HepG2 (cell line): ENCODE measurements around the gene ZNF302. TPM values are rescaled to one million over a fixed set of nuclear protein-coding genes. Genes with fewer than 3 reads are reported as not detected.

ENCODE experiments used
- ARNTL ChIP-seq: sonication (generic); formaldehyde crosslinking; IDR thresholded peaks from 2 replicates; pipeline ENCODE4 v1.4.0; 2020; ENCODE audit warnings: mild to moderate bottlenecking, missing genetic modification reagents
- BCL6 ChIP-seq: IDR thresholded peaks from 2 replicates; pipeline ENCODE4 v1.6.1; 2016; ENCODE audit warnings: missing genetic modification reagents, missing compliant biosample characterization
- CREM ChIP-seq, 2 experiments: sonication (generic) in 1 of 2; formaldehyde crosslinking in 1 of 2; IDR thresholded peaks; 2 replicates each; pipeline versions ENCODE4 v1.4.0 to v1.6.1; 2016 to 2020; ENCODE audit warnings: antibody characterized with exemption in 1 of 2, mild to moderate bottlenecking in 1 of 2, missing genetic modification reagents in 1 of 2
- ETV5 ChIP-seq: IDR thresholded peaks from 2 replicates; pipeline ENCODE4 v1.6.1; 2018; ENCODE audit warnings: missing biosample characterization, missing genetic modification reagents, inconsistent platforms, borderline replicate concordance
- FOXA3 ChIP-seq: IDR thresholded peaks from 2 replicates; pipeline ENCODE4 v1.6.1; 2016; ENCODE audit warnings: missing genetic modification reagents, missing compliant biosample characterization
- FOXO1 ChIP-seq: sonication (generic); formaldehyde crosslinking; IDR thresholded peaks from 2 replicates; pipeline ENCODE4 v1.4.0; 2020; ENCODE audit warnings: missing genetic modification reagents
- IRF2 ChIP-seq: IDR thresholded peaks from 2 replicates; pipeline ENCODE4 v1.6.1; 2018; ENCODE audit warnings: missing genetic modification reagents, missing compliant biosample characterization
- KAT2B ChIP-seq: fragments of 150-350 bp; IDR thresholded peaks from 2 replicates; pipeline ENCODE4 v1.6.1; 2014; ENCODE audit warnings: low read depth, low read length, borderline replicate concordance
- LCORL ChIP-seq, 2 experiments: fragments of 450-650 bp in 1 of 2; sonication (generic) in 1 of 2; formaldehyde crosslinking in 1 of 2; IDR thresholded peaks; 2 replicates each; pipeline versions ENCODE4 v1.5.0 to v1.6.1; 2017 to 2020; ENCODE audit warnings: antibody characterized with exemption in 1 of 2, missing genetic modification reagents in 1 of 2
- MBD4 ChIP-seq: IDR thresholded peaks from 2 replicates; pipeline ENCODE4 v1.6.1; 2012; ENCODE audit warnings: low read length, inconsistent platforms, borderline replicate concordance
- MBNL3 ChIP-seq: fragments of 250-450 bp; sonication (Bioruptor Pico); conservative IDR thresholded peaks from 2 replicates; pipeline ENCODE4 v1.8.0; 2022; ENCODE audit warnings: mild to moderate bottlenecking, inconsistent platforms
- PAF1 ChIP-seq: IDR thresholded peaks from 2 replicates; pipeline ENCODE4 v1.6.1; 2016; ENCODE audit warnings: missing genetic modification reagents, missing compliant biosample characterization
- PHF21A ChIP-seq: sonication (generic); formaldehyde crosslinking; IDR thresholded peaks from 2 replicates; pipeline ENCODE4 v1.5.0; 2020; ENCODE audit warnings: mild to moderate bottlenecking, missing genetic modification reagents
- POGZ ChIP-seq: sonication (generic); formaldehyde crosslinking; IDR thresholded peaks from 2 replicates; pipeline ENCODE4 v1.4.0; 2020; ENCODE audit warnings: mild to moderate bottlenecking, missing genetic modification reagents
- RXRA ChIP-seq: sonication (generic); formaldehyde crosslinking; IDR thresholded peaks from 2 replicates; pipeline ENCODE4 v1.5.1; 2020; ENCODE audit warnings: missing genetic modification reagents
- RXRB ChIP-seq: IDR thresholded peaks from 2 replicates; pipeline ENCODE4 v1.6.1; 2016; ENCODE audit warnings: borderline replicate concordance, missing genetic modification reagents, missing compliant biosample characterization
- SAP130 ChIP-seq: IDR thresholded peaks from 2 replicates; pipeline ENCODE4 v1.6.1; 2016; ENCODE audit warnings: low read depth
- SNAPC4 ChIP-seq: sonication (generic); formaldehyde crosslinking; IDR thresholded peaks from 2 replicates; pipeline ENCODE4 v1.4.0; 2020; ENCODE audit warnings: mild to moderate bottlenecking, missing genetic modification reagents
- SOX6 ChIP-seq, 2 experiments: fragments of 450-650 bp in 1 of 2; sonication (generic) in 1 of 2; formaldehyde crosslinking in 1 of 2; IDR thresholded peaks; 2 replicates each; pipeline versions ENCODE4 v1.4.0 to v1.6.1; 2017 to 2020; ENCODE audit warnings: antibody characterized with exemption in 1 of 2, mild to moderate bottlenecking in 1 of 2, missing genetic modification reagents in 1 of 2
- ZNF136 ChIP-seq: sonication (generic); formaldehyde crosslinking; IDR thresholded peaks from 2 replicates; pipeline ENCODE4 v1.8.1; 2022; ENCODE audit warnings: low read depth, mild to moderate bottlenecking, moderate library complexity, missing genetic modification reagents
- ZNF253 ChIP-seq: sonication (generic); formaldehyde crosslinking; IDR thresholded peaks from 2 replicates; pipeline ENCODE4 v1.8.0; 2022; ENCODE audit warnings: mild to moderate bottlenecking, missing genetic modification reagents, borderline replicate concordance
- ZNF431 ChIP-seq: sonication (generic); formaldehyde crosslinking; IDR thresholded peaks from 2 replicates; pipeline ENCODE4 v1.9.0; 2022; ENCODE audit warnings: missing genetic modification reagents, low read depth, mild to moderate bottlenecking, borderline replicate concordance
- polyA plus RNA-seq, 8 experiments: library from polyadenylated mRNA; depleted of rRNA in 3 of 8; stranded (reverse) in 7 of 8; unstranded in 1 of 8; fragments of >200 nt; fragmentation: Illumina TruSeq in 4 of 8; extraction: Trizol in 4 of 8; gene quantifications; 2 replicates each; pipeline versions ENCODE4 v1.2.1 to v1.2.3, GENCODE V29; 2011 to 2016; ENCODE audit warnings: low read depth in 4 of 8, missing spikeins in 1 of 8, mixed read lengths in 1 of 8; ENCODE audit not compliant: insufficient read depth in 1 of 8
- total RNA-seq, 5 experiments: library from RNA; depleted of rRNA; stranded (reverse); fragments of >200 nt; fragmentation: Illumina TruSeq; extraction: Trizol; gene quantifications; 2 replicates each; pipeline ENCODE4 v1.2.3, GENCODE V29; 2016; ENCODE audit warnings: low read depth in 1 of 5
- TF ChIP-seq, protein P1 (sequence below): sonication (generic); formaldehyde crosslinking; IDR thresholded peaks from 2 replicates; pipeline ENCODE4 v1.9.0; 2022; ENCODE audit warnings: low read depth, missing genetic modification reagents

The ZNF302 gene
- total and polyA plus RNA-seq, 2 of the 13 experiments (the other 11 are each of a cell fraction or from before 2014, with no cell fraction given) = not detected

DNA sequence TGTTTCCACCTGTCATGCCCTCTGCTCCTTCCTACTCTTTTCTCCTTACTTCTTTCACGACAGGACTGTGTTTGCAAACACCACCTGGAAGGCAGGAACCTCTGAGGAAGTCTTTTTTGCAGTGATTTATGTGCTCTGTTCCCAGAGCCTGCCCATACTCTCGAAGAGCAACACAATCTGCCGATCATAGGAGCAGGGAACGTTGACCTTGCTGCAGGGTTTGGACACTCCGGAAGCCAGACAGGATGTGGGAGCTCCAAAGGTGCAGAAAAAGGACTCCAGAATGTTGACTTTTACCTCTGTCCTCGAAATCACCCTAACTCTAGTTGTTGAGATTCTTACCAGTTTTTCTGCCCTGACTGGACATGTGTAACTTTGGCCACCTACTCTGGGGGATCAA is 47.9 kb downstream of the ZNF302 start (continued):
- peak; percentile 38; the same call in 1 of the 2 replicates for TF ChIP-seq FOXO1 (CRISPR knock-in tag)
- peak; percentile 31; the same call in 1 of the 2 replicates for TF ChIP-seq POGZ (CRISPR knock-in tag)
- TF ChIP-seq LCORL (IDR thresholded peaks at IDR 0.05) = no peak
- TF ChIP-seq LCORL (CRISPR knock-in tag; IDR thresholded peaks at IDR 0.05) = peak; percentile 62; the same call in 1 of the 2 replicates
- no peak for TF ChIP-seq MBD4
- TF ChIP-seq PAF1 (CRISPR knock-in tag) = no peak
- TF ChIP-seq CREM (IDR thresholded peaks at IDR 0.05) = no peak
- TF ChIP-seq CREM (CRISPR knock-in tag; IDR thresholded peaks at IDR 0.05) = no peak
- peak; percentile 48; the same call in 1 of the 2 replicates for TF ChIP-seq PHF21A (CRISPR knock-in tag)
- no peak for TF ChIP-seq SOX6 (IDR thresholded peaks at IDR 0.05)
- TF ChIP-seq SOX6 (CRISPR knock-in tag; IDR thresholded peaks at IDR 0.05) = no peak
- TF ChIP-seq ZNF253 (CRISPR knock-in tag) = no peak
- TF ChIP-seq MBNL3 = no peak
- TF ChIP-seq BCL6 (CRISPR knock-in tag) = peak; percentile 84
- TF ChIP-seq RXRA = peak; percentile 71; the same call in 1 of the 2 replicates
- TF ChIP-seq RXRB (CRISPR knock-in tag) = peak; percentile 89
- TF ChIP-seq SNAPC4 = no peak
- TF ChIP-seq ETV5 (CRISPR knock-in tag) = peak; percentile 95
- TF ChIP-seq SAP130 = peak; percentile 47; the same call in 1 of the 2 replicates
- 0 out of 2 replicates have a peak, but pooled peaks have one; percentile 31 for TF ChIP-seq IRF2
- TF ChIP-seq ARNTL (CRISPR knock-in tag) = no peak
- TF ChIP-seq FOXA3 (CRISPR knock-in tag) = peak; percentile 45
- TF ChIP-seq ZNF431 (CRISPR knock-in tag) = no peak
- TF ChIP-seq KAT2B = no peak
- no peak for TF ChIP-seq ZNF136 (CRISPR knock-in tag)
- TF ChIP-seq, protein P1, sequence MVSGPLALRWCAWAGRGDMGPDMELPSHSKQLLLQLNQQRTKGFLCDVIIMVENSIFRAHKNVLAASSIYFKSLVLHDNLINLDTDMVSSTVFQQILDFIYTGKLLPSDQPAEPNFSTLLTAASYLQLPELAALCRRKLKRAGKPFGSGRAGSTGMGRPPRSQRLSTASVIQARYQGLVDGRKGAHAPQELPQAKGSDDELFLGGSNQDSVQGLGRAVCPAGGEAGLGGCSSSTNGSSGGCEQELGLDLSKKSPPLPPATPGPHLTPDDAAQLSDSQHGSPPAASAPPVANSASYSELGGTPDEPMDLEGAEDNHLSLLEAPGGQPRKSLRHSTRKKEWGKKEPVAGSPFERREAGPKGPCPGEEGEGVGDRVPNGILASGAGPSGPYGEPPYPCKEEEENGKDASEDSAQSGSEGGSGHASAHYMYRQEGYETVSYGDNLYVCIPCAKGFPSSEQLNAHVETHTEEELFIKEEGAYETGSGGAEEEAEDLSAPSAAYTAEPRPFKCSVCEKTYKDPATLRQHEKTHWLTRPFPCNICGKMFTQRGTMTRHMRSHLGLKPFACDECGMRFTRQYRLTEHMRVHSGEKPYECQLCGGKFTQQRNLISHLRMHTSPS (CRISPR knock-in tag) = no peak
